ENCODE data around the gene SPDYE17. TPM values are rescaled to one million over a fixed set of nuclear protein-coding genes. Genes with fewer than 3 reads are reported as not detected.
"Not testable (repeated sequence)": the region's sequence is repeated elsewhere in the genome, so short reads cannot be mapped to it uniquely, and the experiment has no call there.

The SPDYE17 gene
- total RNA-seq, 1 donor from 2014 or later = not detected

GRCh38 chr7:76972391-76972790 lies 59.8 kb downstream of the SPDYE17 start:
- DNase-seq (ENCODE audit: low read depth in 2 of 2) = not testable (repeated sequence)

Other genes with a start within 250 kb of the SPDYE17 start
- gene SPDYE18, start 30.2 kb upstream of the SPDYE17 start, total RNA-seq = 0.26 and 0.38 TPM in 2 replicates
- gene CCDC146, start 90.3 kb upstream of the SPDYE17 start, total RNA-seq = 0.26 and 1.5 TPM in 2 replicates
- gene FGL2, start 167.5 kb upstream of the SPDYE17 start, total RNA-seq = 0.13 and 0.25 TPM in 2 replicates

All from dermis microvascular lymphatic vessel endothelial cell (primary cell).